NCI-H1694 treated with DMSO at 0.1 percent for 48 hours (cell line): ENCODE data around the gene MAB21L1.
A peak's percentile ranks its signal among the peaks of the same experiment; 100 is the strongest.

Experiments
- DNase-seq: peaks from one replicate; lab custom pipeline; 2025; lab: John Stamatoyannopoulos, UW

Gene MAB21L1

DNA sequence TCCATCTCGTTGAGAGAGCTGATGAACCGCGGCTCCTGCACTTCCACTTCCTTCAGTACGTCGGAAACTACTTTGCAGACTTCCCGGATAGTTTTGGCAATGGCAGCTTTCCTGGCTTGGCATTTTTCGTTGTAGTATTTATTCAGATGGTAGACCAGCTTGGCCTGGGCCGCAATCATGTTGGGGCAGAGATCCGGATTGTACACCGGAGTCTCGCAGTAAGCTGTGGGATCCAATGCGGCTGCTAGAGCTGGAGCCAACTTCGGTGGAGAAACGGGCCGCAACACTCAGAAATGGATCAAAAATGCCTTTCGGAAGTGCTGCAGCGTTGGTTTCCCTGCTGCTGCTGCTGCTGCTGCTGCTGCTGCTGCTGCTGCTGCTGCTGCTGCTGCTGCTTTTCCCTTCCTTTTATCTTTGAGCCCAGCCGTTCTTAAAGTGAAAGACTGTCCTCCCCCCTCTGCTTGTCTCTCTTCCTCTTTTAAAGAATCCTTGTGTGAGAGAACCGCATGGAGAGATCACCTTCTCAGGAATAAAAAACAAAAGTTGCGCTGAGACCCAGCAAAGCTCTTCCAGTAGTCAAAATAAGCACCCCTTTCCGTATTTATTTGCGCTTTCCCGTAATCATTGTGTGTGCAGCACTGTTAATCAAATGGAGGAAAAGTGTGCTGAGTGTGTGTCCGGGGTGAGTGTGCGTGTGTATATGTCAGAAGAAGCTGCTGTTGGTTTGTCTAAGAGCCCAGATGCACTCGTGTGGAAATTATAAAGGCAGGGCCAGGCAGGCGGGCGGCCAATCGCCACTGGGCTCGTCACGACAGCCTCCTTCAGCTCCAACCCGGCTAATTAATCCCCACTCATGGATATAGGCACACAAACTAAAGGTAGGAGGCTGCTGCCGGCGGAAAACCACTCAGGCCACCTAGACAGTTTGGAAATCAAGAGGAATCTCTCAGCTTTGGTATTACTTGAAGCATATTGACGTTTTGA, at the start of gene MAB21L1:
TSS of gene MAB21L1 (minus strand) at position 730 of the 984 bp plus-strand sequence. CDS start at position 179, 551 bp downstream.
- no peak for DNase-seq

DNA sequence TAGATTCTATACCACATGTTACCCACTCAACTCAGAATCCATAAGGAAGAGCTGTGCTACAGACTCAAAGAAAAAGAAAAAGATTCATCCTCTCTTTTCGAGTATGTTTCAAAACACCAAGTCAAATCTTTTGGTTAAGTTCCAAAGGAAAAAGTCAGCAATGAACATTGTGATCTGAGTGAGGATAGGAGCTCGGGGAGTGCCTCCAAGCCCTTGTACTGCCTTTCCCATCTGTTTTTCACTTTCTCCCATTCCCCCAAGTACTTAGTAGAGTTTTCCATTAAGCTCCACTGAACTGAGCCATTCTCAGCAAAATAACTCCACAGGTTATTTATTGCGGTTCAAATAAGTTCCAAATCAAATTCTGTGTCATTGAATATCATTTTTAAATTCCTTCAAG, 47.7 kb upstream of the MAB21L1 start:
- no peak for DNase-seq

DNA sequence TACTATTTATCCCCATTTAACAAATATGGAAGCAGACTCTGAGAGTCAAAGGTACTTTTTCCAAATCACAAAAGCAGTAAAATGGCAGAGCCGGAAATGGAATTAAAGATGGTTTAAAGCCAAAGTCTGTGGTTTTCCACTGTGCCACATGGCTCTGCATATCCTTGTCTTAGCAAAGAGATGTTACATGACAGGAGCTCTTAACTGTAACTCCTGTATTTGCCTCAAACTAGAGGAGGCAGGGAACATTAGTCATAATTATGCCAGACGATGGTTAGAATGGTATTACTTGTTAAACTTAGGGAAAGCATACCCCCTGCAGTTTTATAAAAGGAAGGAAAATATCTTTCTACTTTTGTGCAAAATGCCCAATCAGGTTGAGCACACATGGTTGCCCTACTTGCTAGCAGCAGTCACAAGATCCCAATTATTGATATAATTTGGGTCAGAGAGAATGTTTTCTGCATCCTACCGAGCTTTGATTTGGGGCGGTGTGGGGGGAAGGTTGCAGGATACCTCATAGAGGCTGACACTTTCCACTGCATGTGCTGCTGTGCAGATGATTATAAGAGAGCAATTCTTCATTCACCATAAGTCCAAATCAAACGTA, 42.0 kb upstream of the MAB21L1 start:
- DNase-seq = no peak

DNA sequence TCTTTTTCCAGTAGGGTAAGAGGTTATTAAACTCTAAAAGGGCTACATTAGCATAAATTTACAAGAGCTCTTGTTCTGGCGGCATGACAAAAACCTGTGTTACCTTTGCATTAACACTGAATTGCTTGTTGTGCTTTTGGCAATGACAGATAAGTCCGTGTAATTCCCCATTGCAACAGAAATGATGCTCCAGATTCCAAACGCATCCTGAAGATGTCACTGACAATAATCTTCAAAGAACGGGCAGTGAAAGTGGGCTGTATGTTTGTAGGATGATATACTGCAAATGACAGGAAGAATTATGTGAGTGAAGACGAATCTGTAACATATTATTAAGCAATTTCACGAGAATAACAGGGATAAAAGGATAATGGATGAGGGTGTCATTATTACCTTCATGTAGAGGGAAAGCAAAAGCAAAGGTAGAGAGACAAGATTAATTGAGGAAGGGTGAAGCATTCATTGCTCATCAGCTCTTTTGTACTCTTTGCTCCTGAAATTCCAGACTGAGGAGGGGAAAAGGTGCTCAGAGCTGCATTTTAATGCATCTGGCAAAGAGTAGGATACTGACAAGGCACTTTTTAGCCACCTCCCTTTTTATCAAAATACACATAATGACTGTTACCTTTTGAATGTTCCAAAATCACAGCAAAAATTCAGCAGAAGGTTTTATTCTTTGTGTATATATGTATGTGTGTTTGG, 38.5 kb upstream of the MAB21L1 start:
- DNase-seq = peak; percentile 92

DNA sequence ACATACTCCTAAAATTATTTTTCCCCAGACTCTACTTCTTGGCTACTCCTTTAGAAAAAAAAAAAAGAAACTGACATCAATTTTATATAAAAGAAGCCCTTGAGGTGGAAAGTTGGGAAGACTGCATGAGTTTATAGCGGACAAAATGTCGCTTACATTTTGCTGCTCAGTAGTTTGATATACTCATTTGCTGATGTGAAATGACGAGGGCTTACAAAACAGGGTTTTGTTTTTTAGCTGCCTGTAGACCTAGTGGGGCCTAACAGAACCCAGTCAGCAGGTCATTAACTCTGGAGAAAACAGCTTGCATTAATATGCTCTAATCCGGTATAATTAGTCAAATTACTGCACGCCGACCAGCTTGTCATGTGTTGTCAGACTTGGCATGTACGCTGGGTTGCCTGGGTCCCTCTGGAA, 37.6 kb upstream of the MAB21L1 start:
- peak; percentile 98 for DNase-seq

DNA sequence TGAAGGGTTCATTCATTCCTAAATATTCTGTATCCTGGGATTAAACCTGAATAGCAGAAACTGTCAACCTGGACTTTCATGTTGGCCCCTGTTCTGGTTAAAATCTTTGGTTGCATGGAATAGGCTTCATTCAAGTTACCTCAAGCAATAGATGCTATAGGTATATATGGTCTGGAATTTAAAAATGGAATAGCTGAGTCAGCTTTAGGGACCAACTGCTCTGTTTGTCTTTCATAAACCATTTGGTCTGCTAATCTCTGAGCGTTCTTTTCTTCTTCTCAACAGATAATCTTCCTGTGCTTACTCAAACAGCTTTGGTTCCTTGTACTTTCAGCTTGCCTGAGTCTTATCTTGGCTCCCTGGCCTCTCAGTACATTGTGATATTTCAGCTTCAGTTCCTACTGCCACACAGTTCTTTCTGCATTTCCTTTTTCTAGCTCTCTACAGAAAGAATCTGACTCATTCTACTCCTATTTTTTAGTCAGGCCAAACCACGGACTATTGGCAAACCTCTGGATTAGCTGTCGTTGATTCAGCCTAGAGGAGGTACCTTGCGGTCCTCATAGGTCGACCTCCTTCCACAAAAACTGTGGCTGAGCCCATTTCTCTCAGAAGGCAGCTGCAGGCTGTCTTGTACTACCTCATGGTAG, 35.9 kb upstream of the MAB21L1 start:
- no peak for DNase-seq

DNA sequence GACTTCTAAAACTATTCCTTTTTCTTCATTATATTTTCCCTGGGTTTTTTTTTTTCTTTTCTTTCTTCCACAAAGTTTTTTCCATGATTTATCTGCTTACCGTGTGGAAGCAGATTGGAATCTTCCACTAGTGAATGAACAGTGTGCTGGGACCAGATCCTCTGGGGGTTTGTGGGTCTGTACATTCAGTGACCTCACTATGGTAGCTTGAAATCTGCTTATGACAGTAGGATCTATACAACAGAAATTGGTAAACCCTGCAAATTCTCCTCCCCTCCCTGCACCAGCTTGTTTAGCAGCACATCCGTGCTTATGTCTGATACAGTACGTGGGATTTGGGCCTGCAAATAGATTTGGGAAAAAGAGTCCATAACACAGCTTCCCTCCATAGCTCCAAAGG, 26.0 kb upstream of the MAB21L1 start:
- peak; percentile 7 for DNase-seq

DNA sequence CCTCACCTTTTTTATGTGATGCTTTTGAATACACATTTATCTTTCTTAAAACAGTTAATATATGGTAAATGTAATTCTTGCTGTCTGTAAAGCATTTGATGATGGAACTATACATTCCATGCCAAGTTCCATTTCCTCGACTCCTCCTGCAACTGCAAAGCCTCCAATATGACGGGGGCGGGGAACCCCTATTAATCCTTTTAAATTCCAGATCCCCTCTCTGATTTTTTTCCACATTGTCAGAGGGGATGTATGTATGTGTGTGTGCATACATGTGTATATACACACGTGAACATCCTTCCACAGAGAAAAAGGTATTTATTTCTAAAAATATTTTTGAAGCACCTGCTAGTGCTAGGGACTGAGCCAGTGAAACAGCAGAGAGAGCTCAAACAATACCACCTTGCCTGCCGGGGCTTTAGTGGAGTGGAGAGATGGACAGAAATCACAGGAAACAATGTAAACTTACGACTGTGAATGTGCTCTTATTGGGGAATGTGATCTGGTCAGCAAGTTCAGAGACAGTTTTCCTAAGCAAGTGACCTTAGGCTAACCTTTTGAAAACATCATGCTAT, 25.3 kb upstream of the MAB21L1 start:
- no peak for DNase-seq

DNA sequence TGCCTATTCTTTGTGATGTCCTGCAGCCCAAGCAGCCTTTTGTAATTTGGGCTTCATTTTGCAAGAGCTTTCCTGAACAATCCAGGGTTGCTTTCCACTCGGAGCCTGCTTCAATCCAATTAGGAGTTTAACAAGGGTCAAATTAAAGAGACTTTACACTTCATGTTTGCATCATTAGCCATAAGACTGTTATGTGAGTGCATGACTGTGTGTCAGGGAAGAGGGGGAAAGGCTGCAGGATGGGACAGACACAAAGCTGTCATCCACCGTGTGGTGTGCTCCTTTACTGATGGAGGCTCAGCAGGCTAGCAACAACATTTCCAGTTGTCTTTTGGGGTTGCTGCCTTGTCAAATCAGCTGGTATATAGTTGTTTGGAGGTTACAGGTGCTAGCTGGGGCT, 23.7 kb upstream of the MAB21L1 start:
- no peak for DNase-seq

DNA sequence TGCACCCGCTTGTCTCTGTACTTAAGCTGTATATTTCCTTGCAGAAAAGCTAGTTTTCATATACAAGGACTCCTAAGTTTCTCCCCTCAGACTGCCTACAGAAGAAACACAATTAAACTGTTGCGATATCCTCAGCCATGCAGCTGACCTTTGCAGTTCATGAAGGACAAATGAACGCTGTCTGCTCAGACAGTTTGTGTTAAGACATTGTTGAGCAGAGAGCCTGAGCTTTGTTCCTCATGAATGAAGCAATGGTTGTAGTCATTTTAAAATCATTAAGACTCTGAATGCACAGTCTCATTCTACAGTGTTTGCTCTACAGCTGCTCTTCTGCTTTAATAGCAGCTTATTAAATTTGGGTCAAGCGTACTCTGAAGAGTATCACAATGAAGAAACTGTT, 23.2 kb upstream of the MAB21L1 start:
- no peak for DNase-seq

DNA sequence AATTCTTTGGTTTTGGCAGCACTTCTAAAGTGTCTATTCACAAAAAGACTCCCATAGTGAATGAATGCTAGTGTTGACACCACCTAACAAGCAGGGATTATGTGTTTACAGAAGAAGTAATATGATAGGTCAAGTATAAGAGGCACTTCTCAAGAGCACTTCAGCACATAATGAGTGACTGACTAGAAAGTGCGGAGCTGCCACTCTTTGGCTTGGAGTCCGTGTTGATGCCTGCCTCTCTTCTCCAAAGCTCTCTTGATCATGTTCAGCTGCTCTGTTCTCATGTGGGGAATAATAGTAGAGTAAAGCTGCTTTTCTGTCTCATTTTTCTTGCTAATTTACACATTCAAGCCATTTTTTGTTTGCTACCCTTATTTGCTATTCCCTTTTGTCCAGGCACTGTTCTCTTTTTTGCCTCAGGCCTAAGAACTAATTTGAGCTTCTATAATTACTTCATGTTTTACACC, 22.7 kb upstream of the MAB21L1 start:
- DNase-seq = no peak

DNA sequence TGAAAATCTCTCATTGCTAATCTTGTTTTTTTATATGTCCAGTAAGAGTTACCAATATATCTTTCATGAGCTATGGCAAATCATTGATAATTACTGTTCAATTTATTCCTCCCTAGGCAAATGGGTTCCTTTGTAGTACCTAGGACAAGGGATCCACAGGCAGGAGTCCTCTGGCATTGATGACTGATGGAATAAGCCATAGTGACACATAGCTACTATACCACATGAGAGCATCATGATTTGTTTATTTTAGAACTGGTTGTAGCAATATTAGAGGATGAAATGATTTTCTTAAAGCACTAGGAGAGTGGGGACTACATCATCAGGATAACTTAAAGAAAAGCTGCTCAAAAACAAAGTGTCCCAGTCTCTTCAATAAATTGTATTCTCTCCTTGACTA, 21.7 kb upstream of the MAB21L1 start:
- DNase-seq = no peak

DNA sequence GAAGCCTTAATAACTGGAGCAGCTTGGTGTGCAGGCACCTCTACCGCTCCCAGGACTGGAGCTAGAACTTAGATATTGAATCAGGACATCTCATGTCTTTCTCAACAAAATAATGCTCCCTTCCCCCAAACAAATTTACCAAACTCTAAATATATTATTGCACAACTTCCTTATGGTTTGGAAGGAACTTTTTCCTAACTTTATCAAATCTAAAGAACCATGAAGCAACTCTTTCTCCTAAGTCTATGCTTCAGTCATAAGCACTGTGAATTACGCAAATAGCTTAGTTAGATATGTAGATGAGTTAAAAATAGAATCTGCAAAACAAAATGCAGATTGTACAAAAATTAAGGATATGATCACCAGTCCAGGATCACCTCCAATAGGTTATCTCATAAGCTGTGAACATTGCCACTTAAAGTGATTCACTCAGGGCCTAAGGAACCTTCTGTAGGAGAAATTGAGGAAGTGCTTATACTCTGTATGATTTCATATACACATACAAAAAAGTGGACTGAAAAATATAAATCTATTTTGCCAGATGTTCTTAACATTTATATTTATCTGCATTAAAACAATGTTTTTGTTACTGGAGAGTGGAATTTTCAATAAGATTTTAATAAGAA, 20.4 kb upstream of the MAB21L1 start:
- no peak for DNase-seq

DNA sequence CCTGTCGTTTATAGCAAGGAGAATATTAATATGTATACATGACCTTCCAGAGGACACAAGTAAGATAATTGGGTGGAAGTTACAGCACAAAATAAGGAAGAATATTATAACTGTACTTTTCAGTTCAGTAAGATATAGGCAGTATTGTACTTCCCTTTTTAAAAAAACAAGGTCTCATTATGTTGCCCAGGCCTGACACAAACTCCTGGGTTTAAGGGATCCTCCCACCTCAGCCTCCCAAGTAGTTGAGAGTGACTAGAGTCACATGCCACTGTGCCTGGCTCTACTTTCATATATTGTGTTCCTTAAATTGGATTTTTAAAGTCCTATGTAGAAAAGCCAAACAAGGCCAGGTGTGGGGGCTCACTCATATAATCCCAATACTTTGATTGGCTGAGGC, 19.5 kb upstream of the MAB21L1 start:
- no peak for DNase-seq

DNA sequence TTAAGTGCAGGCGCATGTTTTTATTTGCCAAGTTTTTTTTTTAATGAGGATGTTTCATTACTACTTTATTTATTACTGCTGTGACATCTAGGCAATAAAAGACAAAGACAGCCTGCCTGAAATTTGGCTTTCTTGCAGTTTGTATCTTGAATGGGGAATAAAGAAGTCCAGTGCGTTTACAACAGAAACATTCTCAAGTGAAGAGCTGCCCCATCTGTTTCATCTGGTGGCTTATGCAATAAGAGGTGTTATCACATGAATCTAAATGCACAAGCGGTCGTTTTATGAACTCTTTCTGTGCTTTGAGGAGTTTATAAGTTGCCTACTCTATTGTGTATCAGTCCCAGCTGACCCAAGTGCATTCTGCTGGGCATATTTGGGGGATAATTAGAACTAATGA, 12.6 kb upstream of the MAB21L1 start:
- DNase-seq = no peak

DNA sequence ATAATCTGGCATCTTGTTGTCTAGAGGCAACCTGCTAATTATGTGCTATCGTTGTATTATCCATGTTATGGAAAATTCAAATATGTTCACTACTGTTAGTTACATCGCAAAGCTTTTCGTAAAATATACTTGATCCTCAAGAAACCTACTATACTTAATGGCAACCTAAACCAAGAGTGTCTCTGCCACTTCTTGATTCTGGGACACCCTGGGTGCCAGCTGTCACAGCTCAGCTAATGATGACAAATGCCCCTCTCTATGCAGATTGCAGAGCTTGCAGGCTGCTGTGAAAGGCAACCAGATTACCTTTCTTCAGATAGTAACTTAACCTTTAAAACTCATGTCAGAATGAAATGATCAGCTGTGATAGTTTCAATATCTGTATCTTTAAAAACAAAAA, 8.9 kb upstream of the MAB21L1 start:
- DNase-seq = peak; percentile 96

DNA sequence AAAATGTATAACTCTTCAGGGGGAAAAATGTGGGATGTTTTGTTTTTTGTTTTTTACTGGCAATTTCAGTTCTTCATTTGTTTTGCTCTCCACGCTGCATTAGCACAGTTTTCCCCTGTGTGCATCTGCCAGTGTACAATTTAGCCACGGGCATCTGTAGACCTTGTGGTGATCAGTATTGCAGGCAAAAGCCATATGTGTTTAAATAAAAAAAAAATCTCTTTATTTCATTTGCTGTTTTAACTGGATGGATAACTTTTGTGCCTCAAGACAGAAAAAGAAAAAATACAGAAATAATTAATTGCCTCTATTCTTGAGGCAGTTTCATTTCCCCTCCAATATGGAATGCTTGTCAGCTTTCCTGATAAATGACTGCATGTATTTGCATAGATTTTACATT, 7.9 kb upstream of the MAB21L1 start:
- peak; percentile 88 for DNase-seq

DNA sequence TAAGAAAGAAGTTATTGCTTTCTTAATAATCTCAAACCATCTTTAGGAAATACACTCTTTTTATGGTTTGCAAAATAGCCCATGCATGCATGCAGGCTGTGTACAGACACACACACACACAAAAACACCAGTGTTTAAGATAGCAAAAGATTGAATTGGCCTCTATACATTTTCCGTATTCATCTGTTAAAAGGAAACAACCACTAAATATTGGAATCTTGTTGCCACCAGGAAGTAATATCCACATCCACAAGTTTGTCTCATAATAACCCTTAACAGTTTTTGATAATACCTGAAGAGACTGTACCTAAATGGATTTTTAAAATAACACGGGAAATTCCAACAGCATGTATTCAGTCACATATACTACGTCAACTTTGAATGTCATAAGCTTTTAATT, 7.3 kb upstream of the MAB21L1 start:
- no peak for DNase-seq

DNA sequence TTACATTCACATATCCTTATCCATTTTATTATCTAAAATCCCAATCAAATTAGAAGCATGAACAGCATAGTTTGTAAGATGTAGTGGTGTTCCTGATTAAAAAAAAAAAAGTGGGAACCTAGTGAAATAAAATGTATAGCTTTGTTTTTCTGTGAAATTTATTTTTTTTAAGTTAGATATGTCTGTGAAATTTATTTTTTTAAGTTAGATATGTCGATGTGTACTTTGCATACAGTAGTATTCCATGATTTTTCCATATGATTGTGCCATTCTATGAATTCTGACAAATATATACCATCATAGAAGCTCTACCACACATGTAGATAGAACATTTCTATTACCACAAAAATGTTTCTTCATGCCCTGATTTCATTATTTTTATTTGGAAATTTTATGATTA, 6.0 kb upstream of the MAB21L1 start:
- no peak for DNase-seq

DNA sequence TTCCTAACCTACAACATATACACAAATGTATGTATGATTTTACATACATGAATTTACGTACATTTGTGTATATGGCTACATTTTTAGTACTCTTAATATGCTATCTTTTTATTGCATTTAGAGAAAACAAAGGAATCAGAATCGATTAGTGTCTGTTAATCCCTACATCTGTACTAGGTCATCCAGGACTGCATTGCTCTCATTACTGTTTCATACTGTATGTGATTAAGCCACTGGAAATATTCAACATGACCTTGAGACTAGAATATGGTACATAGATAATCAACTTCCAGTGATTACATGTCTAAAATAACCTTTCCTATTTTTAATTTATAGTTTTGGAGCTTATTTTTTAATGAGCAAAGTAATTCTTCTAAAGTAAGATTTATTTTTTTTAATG, 5.3 kb upstream of the MAB21L1 start:
- DNase-seq = no peak

DNA sequence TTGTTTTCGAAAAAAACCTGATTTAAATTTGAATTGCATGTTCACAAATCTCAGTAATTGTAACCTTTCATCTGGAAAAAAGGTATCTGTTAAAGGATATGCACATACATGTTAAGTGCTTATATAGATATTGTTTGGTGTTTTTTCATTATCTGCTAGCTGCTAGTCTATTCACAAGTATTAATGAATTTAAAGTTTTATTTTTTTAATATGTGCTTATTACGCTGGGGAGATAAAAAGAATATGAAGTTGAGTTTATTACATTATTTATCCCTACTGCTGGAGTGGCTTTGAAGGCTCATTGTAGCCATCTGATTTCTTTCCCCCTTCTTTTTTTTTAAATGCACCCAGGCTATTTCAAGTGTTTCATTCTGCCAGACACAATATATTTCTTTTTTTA, 3.9 kb upstream of the MAB21L1 start:
- DNase-seq = no peak
